CD1c-positive myeloid dendritic cell (primary cell): ENCODE data around the gene ERO1A.
"Not testable (repeated sequence)": the region's sequence is repeated elsewhere in the genome, so short reads cannot be mapped to it uniquely, and the experiment has no call there.

ENCODE experiments used
- DNase-seq: peaks from one replicate; pipeline ENCODE4 v3.0.0-alpha.2; 2016; ENCODE audit errors: extremely low spot score

ERO1A gene, protein sequence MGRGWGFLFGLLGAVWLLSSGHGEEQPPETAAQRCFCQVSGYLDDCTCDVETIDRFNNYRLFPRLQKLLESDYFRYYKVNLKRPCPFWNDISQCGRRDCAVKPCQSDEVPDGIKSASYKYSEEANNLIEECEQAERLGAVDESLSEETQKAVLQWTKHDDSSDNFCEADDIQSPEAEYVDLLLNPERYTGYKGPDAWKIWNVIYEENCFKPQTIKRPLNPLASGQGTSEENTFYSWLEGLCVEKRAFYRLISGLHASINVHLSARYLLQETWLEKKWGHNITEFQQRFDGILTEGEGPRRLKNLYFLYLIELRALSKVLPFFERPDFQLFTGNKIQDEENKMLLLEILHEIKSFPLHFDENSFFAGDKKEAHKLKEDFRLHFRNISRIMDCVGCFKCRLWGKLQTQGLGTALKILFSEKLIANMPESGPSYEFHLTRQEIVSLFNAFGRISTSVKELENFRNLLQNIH

DNA sequence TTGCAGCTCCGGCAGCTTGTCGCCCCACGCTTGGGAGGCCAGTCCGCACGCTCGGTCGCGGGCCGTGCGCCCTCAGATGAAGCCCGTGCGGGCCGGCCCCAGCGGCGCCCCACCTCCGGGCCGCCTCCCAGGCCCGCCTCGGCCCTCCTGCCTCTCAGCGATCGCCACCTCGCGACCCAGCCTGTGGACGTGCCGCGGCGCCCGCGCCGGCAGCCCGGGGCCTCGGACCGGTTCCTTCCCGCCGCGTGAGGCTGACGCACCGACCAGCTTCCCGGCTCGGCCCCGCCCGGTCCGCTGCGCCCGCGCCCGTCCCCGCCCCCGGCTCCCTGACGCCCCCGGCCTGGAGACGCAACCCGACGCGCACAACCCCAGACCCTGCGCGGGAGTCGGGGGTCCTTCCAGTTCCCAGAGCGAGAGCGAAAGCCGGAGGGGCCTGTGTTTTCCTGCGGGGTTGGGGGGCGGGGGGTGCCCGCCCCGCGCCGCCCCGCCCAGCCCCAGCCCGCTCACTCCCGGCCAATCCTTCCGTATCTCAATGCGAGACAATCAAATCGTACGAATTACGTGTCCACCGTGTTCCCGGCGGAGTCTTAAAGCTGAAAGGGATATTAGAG lies at the start of gene ERO1A:
TSS of gene ERO1A (minus strand) at position 78 of the 611 bp plus-strand sequence. CDS start at position 1, 77 bp downstream.
- peak; percentile 91 for DNase-seq

DNA sequence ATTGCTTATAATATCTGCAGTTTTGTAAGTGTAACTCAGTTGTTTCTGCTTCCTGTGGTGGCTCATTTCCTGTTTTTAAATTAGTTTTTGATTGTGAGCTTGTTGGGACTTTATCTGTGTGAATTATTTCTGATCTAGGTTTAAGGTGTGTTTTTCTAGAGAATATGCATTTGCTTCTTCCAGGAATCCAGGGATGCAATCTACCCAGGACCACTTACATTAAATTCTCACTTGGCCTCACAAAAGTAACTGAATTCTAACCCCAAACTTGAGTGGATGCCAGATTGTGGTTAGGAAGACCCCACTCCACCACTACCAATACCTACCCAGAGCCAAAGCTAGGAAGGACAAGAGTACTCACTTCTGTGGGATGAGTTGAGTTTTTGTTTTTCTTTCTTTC lies 46.5 kb upstream of the ERO1A start:
- peak; percentile 21 for DNase-seq

DNA sequence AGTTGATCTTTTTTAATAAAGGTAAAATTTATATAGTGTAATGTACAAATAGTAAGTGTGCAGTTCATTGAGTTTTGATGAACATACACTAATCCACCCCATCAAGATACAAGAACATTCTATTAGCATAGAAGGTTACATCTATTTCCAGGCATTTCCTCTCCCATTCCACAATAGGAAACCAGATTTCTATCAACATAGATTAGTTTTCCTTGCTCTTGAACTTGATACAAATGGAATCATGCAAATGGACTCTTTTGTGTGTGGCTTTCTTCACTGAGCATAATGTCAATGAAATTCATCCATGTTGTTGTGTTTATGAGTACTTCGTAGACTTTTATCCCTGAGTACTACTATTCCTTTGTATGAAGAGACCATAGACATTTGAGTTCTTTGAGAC lies 45.4 kb upstream of the ERO1A start:
- no peak for DNase-seq

DNA sequence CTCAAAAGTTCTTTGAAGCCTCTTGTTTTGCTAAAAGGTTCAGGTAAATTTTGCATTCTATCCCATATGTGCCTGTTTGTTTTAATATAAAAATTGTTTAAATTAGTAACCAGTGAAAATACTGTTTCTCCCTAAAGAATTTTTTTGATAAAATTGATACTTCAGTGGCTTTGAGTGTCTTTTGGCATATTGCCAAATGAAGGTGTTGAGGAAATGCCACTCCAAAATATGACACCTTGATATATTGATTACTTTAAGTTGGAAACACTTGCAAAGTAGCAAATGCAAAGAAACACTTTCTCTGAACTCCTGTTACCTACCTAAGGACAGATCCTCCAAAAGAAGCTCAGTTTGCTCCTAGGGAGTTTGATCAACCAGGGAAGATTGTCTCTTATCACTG lies 43.1 kb upstream of the ERO1A start:
- DNase-seq = no peak

DNA sequence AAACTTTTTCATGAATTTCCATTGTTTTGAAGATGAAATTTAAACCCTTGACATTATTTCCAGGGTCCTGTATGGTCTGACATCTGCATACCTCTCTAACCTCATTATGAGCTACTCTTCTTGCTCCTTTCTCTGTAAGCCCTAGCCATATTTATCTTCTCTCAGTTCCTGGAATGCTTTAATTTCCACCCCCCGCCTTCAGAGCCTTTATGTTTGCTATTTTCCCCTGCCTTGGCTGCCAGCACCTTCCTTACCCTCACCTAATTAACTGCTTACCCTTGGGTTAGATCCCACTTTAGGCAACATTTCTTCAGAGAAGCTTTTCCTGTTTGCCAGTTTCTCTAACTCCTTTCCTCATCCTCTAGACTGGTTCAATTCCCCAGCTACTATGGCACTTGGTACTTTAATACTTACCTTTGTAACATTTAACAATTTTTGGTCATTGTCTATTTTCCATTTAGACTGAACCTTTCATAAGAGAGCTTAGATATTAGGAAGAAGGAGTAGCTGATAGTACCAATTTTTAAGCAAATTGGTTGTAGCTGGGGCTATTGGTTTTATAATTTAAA lies 40.6 kb upstream of the ERO1A start:
- no peak for DNase-seq

DNA sequence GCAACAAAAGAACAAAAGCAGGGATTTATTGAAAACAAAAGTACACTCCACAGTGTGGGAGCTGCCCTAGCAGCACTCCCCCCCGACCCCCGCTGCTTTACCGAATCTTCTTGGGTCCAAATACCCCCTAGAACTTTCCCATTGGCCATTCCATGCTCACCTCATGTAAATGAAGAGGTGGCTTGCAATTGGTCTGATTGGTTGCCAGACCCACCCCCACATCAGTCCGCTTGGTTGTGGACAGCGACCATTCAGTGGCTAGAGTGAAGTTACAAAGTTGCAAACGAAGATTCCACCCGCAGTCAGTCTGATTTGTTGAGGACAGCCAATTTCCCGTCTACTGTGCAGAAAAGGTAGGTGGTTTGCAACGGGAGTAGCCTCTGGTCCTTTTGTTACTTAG lies 38.5 kb upstream of the ERO1A start:
- no peak for DNase-seq

DNA sequence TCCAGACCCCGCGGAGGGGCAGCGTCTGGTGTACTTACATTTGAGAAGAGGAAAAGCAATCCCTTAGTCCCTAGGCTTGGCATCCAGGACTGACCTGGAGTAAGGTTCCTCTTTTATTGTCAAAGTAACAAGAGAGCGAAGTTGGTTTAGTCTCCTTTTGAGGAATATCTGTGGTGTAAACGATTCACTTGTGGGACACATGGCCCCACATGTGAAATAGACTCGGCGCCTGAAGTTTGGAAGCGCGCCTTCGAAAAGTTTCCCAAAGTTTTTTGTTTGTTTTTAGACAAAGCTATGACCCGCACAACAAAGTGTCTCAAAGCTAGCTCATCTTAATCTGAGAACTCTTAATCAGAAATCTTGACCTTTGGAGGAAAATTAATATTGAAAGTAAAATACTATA lies 35.4 kb upstream of the ERO1A start:
- peak; percentile 56 for DNase-seq

DNA sequence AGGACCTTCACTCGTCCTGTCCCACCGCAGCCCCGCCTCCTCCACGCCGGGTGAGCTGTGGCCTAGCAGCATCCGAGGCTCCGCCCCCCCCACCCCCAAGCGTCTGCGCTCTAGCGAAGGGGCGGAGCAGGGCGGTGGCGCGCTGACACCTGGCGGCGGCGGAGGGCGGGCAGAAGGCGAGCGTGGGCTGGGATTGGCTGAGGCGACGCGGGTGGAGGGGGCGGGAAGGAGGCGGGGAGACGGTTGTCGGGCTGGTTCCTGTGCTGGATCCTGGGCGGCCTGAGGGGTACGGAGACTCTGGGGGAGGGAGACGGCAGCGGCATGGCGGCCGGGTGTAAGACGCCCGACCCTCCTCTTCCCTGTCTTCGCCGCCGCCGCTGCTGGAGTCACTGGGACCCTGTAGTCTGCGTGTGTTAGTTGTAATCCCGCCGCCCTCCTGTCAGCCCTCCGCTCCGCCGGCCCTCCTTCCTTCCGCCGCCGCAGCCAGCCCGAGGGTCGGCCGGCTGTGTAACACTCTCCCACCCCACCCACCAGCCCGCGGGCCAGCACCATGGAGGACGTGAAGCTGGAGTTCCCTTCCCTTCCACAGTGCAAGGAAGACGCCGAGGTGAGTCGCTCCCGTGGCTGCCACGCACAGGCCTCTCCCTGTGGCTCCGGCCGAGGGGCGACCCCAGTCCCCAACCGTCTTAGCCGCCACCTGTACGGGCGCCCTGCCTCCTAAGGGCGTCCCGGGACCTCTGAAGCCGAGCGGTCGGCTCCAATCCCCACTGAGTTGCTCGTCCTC lies 34.8 kb upstream of the ERO1A start, which contains the start of gene STYX:
TSS of gene STYX (plus strand) at position 242 of the 784 bp plus-strand sequence. CDS start at position 551, 309 bp downstream.
- peak; percentile 98 for DNase-seq

DNA sequence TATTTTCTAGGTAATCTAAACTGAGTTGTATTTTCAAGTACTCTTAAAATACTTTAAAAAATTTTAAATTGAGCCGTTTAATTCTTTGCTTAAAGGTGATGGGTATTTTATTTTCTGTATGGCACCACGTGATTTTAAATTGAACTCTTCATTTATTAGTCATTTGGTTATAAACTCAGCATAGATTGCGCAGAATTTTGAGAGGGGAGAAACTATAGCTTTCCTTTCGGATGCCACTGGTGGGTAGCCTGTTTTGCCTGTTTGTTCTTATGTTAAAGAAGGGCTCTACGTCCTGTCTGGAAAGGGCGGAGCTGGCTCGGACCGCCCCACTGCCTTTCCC lies 34.2 kb upstream of the ERO1A start:
- no peak for DNase-seq

DNA sequence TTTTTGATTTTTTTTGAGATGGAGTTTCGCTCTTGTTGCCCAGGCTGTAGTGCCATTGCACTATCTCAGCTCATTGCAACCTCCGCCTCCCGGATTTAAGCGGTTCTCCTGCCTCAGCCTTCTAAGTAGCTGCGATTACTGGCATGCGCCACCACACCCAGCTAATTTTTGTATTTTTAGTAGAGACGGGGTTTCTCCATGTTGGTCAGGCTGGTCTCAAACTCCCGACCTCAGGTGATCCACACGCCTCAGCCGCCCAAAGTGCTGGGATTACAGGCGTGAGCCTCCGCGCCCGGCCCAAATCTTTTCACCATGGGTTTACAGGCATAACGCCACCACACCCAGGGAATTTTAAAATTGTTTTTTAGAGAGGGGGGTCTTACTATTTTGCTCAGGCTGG lies 33.7 kb upstream of the ERO1A start:
- DNase-seq = not testable (repeated sequence)

DNA sequence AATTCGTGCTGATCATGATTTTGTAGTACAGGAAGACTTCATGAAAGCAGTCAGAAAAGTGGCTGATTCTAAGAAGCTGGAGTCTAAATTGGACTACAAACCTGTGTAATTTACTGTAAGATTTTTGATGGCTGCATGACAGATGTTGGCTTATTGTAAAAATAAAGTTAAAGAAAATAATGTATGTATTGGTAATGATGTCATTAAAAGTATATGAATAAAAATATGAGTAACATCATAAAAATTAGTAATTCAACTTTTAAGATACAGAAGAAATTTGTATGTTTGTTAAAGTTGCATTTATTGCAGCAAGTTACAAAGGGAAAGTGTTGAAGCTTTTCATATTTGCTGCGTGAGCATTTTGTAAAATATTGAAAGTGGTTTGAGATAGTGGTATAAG lies 32.2 kb upstream of the ERO1A start:
- not testable (repeated sequence) for DNase-seq

DNA sequence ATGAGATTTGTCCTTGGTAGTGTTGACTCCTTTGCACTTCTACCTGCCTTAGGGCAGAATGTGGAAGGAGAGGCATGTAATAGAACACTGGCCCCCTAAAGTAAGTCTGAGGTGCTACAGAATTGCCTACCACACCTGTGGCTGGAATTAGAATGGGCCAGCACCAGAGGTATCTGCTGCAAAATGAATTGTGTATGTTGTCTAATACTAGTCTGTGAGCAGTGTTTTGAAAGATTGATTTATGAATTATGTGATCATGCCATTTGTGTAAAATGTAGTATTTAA lies 28.9 kb upstream of the ERO1A start:
- no peak for DNase-seq

DNA sequence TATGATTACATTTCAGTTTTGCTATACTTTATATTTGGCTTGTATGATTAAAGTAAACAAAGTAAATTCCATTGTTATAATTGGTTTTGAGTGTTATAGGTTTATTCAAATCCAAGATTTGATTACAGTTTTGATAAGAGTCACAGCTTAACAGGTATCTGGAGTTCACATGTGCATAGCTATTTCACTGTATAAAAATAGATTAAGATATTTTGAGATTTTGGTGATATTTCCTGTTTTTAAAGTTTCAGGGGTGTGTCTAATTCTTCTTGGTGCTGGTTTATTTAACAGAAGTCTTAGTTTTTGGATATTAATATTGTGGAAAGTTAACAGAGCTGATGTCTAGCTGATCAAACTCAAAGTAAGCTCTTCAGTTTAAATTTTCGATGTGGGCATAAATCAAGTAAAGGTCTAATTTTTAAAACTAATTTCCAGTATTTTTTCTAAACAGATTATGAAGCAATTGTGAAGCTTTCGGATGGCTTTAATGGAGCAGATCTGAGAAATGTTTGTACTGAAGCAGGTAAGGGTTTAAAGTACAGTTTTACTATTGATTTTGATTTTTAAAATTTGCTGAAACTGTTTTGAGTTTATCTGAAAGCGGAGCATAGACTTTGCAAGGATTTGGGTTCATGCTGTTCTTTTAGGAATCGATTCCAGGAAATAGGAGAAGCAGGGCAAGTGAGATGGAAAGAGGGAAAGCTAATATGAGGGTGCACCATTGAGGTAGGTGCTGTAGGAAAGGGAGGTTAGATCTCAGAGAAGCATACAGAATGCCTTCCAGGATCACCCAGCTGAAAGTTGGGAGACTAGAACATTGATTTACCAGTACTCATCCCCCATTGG lies 28.4 kb upstream of the ERO1A start:
- DNase-seq = no peak

DNA sequence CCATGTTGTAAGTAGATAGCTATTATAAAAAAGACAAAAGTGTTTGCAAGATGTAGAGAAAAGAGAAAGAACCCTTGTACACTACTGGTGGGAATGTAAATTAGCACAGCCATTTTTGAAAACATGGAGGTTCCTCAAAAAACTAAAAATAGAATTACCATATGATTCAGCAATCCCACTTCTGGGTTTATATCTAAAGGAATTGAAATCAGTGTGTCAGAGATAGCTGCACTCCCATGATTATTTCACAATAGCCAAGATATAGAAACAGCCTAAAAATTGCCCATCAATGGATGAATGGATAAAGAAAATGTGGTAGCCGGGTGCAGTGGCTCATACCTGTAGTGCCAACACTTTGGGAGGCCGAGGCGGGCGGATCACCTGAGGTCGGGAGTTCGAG lies 20.8 kb upstream of the ERO1A start:
- peak; percentile 78 for DNase-seq

DNA sequence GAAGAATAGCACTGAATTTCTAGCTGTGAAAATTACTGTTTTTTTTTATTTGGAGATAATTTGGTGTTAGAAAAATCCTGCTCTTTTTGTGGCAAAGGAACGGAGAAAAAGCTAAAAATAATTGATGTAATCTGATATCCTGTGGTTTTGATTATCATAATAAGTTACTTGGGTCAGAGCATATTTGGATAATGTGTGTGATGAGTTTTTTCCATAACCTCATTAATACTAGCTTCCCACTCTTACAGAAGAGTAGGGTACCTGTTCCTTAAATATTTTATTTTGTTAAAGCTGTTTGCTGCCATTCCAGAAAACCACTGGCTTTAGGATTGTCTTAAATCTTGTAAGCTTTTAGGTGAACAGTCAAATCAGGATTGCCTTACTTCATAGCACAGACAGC lies 16.3 kb upstream of the ERO1A start:
- no peak for DNase-seq

DNA sequence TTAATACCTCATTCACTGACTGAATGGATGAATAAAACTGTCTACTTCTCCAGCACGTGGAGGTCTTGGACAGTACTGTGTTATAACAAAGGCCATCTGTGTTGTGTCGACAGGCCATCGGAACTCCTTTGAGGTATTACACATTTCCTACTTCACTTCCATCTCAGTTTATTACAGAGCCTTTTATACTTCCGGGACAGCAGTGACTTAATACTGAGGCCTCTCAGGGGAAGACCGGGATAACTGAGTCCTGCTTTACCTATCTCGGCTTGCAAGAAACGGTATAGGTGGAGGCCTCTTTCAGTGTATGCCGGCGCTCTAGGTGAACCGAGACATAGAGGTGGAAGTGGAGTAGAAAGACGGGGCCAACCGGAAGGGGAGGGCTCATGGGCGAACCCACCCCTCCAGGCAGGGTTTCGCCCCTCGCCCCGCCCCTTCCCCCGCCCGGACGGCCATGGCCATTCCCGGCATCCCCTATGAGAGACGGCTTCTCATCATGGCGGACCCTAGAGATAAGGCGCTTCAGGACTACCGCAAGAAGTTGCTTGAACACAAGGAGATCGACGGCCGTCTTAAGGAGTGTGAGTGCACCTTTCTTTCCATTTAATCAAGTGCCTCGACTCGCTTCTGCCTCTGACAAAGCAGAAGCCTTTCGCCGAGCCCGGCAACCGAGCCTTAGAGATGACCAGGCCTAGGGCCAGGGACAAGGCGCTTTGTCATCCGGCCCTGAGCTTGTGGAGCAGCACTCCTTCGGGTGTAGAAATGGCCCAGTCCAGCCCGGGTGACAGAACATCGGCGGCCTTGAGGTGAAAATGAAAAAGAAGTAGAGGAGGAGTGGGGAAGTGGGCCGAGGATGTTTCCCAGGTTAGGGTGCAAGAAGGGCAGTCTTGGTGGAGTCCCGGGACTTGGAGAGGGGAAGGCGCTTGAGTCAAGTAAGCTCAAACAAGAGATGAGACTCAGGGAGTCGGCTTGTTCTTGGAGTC lies 11.7 kb upstream of the ERO1A start, which contains the start of gene PSMC6:
TSS of gene PSMC6 (plus strand) at position 477 of the 983 bp plus-strand sequence. CDS start at position 497, 20 bp downstream.
- peak; percentile 95 for DNase-seq

DNA sequence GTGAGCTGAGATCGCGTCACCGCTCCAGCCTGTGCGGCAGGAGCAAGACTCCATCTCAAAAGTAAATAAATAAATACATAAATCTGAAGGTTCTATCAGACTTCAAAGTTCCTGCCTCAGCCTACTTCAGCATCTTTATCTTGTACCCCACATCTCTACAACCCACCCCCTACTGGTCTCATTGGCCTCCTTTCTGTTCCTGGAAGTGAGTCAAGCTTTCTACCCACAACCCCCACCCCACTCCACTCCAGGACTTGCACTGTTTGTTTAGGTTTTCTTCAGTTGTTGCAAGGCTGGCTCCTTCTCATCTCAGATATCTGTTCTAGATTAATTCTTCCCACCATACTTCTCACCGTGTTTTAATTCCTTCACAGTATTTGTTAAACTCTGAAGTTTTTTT lies 10.9 kb upstream of the ERO1A start:
- DNase-seq = no peak

DNA sequence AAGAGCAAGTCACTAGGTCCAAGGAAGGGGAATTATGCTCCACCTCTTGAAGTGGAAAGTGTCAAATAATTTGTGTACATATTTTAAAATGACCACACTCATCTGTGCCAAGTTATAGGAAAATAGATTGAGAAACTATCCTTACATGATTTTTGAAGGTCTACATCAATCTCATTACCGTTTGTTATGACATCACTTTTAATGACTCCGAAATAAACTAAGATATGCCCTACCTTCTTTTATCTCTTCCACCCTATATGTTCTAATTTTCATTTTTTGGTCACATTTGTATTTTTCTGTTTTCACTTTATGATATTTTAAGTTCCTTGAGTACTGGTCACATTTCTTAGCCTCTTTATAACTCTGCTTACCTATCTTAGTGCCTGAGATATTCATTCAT lies 8.3 kb upstream of the ERO1A start:
- peak; percentile 20 for DNase-seq

DNA sequence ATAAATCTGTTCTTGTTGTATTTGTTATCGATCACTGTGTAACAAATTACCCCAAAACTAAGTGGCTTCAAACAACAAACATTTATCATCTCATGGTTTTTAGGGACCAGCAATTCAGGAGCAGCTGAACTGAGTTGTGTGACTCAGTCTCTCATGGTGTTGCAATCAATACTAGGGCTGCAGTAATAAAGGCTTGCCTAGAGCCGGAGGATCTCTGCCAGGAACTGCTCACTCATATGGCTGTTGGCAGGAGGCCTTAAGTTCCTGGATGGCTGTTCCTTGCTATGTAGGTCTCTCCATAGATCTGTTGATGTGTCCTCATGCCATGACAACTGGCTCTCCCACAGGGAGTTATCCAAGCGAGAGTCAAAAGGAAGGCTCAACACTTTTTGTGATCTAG lies 7.9 kb upstream of the ERO1A start:
- DNase-seq = peak; percentile 46

DNA sequence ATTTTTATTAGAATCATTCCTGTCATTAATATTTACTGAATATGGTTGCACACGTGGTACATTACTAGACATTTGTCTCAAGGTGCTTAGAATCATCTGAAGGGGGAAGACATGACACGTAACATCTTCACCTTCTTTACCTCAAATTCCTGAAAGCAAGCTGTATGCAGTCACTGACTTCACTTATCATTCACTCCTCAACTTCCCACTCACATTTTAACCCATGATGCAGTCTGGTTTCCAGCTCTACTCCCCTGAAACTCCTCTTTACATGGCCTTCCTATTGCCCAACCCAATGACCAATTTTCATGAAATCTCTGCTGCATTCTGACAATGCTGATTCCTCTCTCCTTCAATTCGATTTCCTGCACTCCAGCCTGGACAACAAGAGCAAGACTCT lies 5.9 kb upstream of the ERO1A start:
- DNase-seq = no peak
